Endometrial microvascular endothelial cells (primary cell): ENCODE results near the gene TGM4. TPM values are rescaled to one million over a fixed set of nuclear protein-coding genes. Genes with fewer than 3 reads are reported as not detected.
"Not testable (repeated sequence)": the region's sequence is repeated elsewhere in the genome, so short reads cannot be mapped to it uniquely, and the experiment has no call there.

Experiments used
- in situ Hi-C: cut with HindIII; loops from 2 replicates; pipeline ENCODE4 v1.10.0; 2017; ENCODE audit warnings: low sequenced_read_pairs, low pct_unique_long_range_greater_than_20kb; ENCODE audit errors: inconsistent ontology term
- total RNA-seq: library from RNA; depleted of rRNA; stranded (reverse); fragments of >200 nt; gene quantifications from one replicate; pipeline ENCODE4 v1.2.3, GENCODE V29; 2015; ENCODE audit errors: inconsistent ontology term

Gene TGM4
- total RNA-seq, 1 donor from 2014 or later = 0.09 TPM

DNA sequence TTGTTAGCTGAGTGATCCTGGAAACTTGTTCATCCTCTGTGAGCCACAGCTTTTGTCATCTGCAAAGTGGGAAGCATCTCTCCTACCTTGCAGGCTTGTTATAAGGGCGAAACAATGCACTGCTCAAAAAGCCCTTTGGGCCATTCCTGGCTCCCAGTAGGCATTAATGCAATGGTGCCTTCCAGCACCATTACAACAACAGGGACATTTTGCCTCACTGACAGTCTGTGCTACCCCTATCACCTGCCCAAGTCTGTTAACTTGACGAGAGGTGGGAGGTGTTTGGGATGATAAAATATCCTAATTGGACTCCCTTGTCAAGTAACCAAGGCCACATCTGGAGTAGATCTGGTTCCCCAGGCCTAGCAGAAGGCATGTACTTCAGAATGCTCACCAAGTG is 57.4 kb downstream of the TGM4 start:
- in situ Hi-C loops = no loop called here

DNA sequence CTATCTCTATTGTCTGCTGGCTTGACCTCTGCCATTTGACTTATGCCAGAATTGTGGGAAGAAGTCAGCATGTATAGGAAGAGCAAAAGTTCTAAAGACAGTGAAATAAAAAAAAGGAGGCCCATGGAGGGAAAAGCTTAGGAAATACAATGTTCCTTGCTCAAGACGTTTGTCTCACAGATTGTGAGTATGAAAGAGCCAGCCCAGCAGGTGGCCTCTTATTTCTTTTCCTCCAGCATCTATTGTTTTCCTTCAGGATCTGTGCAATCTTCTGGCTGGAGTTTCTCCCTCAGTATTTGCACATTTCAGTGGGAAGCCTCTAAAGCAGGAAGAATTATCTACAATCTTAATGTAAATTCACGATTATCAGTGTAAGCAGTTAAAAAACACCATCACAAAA is 57.9 kb downstream of the TGM4 start:
- in situ Hi-C loops = no loop called here

- in situ Hi-C loops = no loop called here
Observed at GRCh38 chr3:44932986-44933944, 58.9 kb downstream of the TGM4 start.

DNA sequence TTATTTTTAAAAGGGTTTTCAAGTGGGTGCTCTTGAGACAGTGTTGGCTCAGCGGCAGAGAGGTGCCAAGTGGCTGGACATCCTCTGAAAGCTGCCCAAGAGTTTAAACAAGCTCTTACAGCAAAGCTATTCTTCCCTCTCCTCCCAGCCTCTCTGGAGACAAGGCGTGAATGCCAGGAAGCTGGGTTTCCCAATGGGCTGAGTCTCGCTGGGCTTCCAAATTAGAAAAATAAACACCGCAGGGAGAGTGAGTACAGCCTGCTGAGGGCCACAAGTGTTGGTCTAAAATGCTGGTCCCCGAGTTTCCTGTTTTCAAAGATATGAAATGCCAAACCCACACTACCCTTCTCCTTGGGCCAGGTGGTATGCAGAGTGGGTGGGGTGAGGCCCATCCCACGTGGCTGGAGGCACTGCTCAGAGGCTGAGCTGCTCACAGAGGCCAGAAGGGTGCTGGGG is 65.2 kb downstream of the TGM4 start:
- in situ Hi-C loops = no loop called here

DNA sequence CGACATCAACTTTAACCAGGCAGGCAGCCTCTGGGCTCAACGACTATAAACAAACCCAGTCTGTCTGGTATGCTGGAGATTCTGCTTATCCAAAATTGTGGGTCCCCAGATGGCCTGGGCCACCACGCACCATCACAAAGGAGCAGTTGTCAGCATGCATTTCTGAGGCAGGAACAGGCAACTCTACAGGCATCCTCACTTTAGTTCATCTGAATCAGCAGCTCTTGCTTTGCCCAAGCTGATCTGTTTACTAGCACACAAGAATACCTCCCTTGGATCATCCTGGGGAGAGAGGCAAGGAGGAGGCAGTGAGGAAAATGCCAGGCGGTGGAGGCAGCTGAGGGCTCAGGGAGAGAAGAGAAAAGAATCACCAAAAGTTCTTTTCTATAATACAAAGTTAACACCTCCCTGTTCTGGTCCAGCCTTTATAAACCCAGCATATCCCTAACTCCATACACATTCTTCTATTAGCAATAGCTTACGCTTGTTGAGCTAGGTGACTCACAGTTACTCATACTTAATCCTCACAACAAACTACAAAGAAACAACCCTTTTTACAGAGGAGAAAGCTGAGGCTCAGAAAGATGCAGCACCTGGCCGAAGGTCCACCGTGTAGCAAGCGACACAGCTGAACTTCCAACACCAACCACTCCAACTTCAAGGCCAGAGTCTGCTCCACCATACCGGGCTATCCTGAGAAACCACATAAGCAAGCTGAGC is 68.0 kb downstream of the TGM4 start:
- in situ Hi-C loops = no loop called here

GRCh38 chr3:44948239-44948638 is 73.8 kb downstream of the TGM4 start:
- in situ Hi-C loops = no loop called here

DNA sequence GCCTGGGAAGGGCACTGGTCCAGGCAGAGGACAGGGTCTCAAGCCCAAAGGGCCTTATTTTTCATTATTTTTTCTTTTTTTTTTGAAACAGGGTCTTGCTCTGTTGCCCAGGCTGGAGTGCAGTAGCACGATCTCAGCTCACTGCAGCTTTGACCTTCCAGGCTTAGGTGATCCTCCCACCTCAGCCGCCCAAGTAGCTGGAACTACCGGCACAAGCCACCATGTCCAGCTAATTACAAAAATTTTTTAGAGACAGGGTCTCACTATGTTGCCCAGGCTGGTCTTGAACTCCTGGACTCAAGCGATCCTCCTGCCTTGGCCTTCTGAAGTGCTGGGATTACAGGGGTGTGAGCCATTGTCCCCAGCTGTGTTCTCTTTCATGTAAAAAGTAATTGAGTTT is 75.4 kb downstream of the TGM4 start:
- in situ Hi-C loops = not testable (repeated sequence)

- in situ Hi-C loops = no loop called here
Observed at GRCh38 chr3:44950275-44950734, 75.9 kb downstream of the TGM4 start.

DNA sequence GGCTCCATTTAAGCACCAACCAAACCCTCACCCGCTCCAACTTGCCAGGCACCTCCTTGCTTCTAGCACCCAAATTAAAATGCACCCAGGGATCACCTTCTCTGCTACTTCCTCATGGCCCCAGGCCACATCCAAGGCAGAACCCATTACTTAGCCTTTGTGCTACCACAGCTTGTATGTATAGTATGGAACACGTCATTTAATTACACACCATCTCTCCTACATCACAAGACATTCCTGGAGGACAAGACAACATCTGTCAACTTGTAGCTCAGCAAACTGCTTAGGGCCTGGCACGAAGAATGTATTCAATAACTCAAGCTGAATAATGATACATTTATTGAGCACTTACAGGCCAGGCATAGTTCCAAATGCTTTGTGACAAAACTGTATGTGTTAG is 78.3 kb downstream of the TGM4 start:
- in situ Hi-C loops = no loop called here

DNA sequence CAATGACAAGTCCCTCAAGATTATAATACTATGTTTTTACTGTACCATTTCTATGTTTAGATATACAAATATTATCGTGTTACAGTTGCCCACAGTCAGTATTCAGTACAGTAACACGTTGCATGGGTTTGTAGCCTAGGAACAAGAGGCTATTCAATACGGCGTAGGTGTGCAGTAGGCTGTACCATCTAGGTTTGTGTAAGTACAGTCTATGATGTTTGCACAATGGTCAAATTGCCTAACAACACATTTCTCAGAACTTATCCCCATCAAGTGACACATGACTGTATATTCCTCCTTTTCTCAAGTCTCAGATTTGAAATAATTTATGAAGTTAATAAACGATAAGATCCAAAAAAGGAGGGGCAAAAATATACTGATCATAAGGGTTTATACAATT is 79.9 kb downstream of the TGM4 start:
- in situ Hi-C loops = no loop called here

DNA sequence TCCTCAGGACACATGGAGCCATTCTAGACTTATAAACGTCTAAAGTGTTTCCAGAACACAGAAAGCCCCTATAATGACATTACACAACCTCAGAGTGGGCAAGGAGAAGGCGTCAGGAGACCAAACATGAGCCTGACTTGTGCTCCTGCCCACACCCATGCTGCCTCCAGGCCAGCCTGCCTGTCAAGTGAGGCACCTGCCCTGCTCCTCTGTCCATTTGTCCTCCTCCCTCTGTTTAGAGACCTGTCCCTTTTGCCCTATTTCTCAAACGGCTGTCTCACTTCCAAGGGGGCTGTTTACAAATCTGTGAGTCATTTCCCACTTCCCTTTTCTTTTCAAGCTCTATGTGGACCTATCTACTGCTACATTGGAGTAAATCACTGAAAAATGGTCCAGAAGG is 80.6 kb downstream of the TGM4 start:
- in situ Hi-C loops = no loop called here

DNA sequence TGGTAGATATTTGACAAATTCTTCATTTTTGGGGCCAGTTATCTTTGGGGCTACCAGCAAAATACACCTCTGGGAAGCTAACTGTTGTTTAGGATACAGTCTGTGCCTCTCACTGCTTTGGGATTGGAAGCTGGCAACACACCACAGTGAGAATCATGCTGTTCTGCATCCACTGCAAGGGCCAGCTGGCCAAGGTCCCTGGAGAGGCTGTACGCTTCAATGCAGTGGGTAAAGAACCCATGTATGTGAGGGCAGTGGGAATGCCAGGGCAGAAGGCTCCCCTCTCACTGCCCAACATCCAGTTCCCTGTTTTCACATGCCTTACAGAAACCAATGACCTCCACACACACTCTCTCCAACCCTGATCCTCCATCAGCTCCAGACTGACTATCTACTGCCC is 81.5 kb downstream of the TGM4 start:
- in situ Hi-C loops = no loop called here

DNA sequence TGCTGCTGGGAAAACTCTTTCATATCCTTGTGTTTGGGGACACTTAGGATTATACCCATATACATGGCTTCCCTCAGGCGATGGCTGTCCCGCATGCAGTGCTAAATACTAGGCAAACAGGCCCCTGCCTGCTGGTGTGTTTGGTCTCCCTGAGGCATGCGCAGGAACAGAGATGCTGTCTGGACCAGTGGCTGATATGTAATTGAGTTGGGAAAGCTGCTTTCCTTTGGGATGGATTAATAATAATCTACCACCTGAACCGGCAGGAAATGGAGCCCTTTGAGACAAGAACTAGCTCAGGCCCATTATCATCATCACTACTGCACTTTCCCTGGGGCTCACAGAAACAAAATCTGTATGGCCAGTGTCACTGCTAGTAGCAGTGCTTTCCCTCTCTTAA is 83.6 kb downstream of the TGM4 start:
- in situ Hi-C loops = no loop called here

DNA sequence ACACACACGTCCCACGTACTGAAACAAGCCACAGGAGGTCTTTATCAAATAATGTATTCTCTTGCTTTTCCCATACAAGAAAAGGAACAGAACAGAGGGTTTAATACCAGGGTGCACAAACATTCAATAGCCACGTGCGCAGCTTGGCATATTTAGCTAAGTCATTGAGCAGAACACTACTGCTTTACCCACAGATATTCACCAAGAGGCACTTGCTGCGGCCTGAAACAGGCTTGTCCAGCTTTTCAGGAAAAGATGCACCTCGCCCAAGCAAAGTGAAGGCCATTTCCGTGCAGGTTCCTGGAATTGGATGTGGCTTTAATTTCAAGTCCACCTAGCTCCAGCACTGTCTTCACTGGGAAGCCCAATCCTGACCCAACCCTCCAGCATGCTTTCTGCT is 84.0 kb downstream of the TGM4 start:
- in situ Hi-C loops = no loop called here

- in situ Hi-C loops = no loop called here
Observed at GRCh38 chr3:44960387-44961026, 86.1 kb downstream of the TGM4 start.

DNA sequence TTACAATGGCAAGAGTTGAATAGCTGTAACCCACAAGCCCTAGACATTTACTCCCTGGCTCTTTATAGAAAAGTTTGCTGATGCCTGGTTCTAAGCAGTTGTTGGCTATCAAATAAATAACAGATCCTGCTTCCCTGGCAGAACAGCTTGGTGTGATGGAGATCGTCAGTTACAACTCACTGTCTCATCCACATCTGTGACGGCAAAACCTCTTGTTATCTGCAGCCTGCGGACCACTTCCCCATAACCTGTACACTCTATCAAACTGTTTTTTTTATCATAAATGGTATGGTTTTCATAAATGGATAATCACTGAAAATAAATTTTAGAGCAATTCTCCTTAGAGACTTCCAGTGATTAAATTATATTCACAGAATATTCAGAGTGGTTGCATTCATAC is 87.5 kb downstream of the TGM4 start:
- in situ Hi-C loops = no loop called here

DNA sequence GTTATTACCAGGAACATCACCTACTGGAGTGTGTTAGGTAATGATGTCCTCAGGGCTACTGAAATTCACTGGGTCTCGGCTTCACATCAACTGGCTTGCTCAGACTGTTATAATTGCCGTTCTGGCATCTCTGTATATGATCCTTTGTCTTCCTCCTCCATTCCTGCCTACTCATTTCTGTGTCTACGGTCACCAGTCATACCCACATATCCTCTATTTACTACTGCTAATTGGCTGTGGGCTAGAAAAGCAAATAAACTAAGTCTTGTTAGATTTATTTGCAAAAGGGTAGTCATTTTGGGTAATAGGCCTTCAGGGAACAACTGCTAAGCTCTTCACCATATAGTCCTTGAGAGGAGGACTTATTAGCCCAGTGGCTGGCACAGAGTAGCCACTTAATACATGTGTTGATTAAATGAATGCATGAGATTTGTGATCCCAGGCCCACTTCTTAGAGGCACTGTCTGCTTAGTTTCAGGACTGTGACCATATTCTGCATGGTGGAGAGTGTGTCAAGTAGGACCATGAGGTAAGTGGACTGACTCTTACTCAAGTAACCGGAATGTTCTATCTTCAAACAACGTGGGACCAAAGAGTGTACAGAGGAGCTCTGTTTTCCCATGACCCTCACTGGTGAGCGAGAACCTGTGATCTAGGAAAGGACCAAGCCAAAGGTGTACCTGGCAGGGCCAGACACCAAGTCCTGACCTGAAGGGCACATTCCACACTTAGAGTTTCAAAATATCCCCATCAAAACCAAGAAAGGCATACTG is 88.4 kb downstream of the TGM4 start:
- in situ Hi-C loops = no loop called here

GRCh38 chr3:44963571-44964325 is 89.3 kb downstream of the TGM4 start:
- in situ Hi-C loops = no loop called here
